Tibial artery (tissue), 4 donors: ENCODE results near the gene PRPF18.
A peak's percentile ranks its signal among the peaks of the same experiment; 100 is the strongest.

Experiments used
- DNase-seq, 2 donors: peaks; one replicate each; pipeline ENCODE4 v3.0.0-alpha.2; 2019
- H3K27ac ChIP-seq, 2 donors: fragments of 200-600 bp; sonication (generic) in 1 of 2; 1 replicate in 1 of 2; 2 replicates in 1 of 2; pipeline ENCODE4 v1.5.1; 2018 to 2019; ENCODE audit warnings: mild to moderate bottlenecking in 1 of 2
- H3K27me3 ChIP-seq, 2 donors: fragments of 200-600 bp; sonication (generic) in 1 of 2; one replicate each; pipeline versions ENCODE4 v1.5.1 to v1.6.0; 2016 to 2019
- H3K36me3 ChIP-seq, 3 donors: fragments of 200-600 bp; sonication (generic) in 2 of 3; one replicate each; pipeline ENCODE4 v1.5.1; 2016 to 2019; ENCODE audit warnings: mild to moderate bottlenecking in 2 of 3
- H3K4me1 ChIP-seq, 4 donors: fragments of 200-600 bp; sonication (generic) in 2 of 4; 1 replicate in 3 of 4; 2 replicates in 1 of 4; pipeline ENCODE4 v1.5.1; 2016 to 2019
- H3K4me3 ChIP-seq, 2 donors: fragments of 200-600 bp; sonication (generic) in 1 of 2; 1 replicate in 1 of 2; 2 replicates in 1 of 2; pipeline ENCODE4 v1.5.1; 2018 to 2019; ENCODE audit warnings: mild to moderate bottlenecking in 2 of 2
- H3K9me3 ChIP-seq, 3 donors: fragments of 200-600 bp; sonication (generic) in 1 of 3; one replicate each; pipeline ENCODE4 v1.5.1; 2016 to 2019
- intact Hi-C: fragments of 100-400 bp; cut with DNase I; formaldehyde crosslinking; loops from one replicate; pipeline ENCODE4 v1.15.0; 2023; ENCODE audit warnings: low total_unique reads
- TF ChIP-seq, protein P1 (sequence below), 2 experiments: fragments of 200-600 bp in 1 of 2; fragments of 450-650 bp in 1 of 2; IDR thresholded peaks; one replicate each; pipeline ENCODE4 v1.5.1; 2017 to 2019; ENCODE audit warnings: antibody characterized with exemption in 2 of 2, mild to moderate bottlenecking in 1 of 2, moderate library complexity in 1 of 2

Gene PRPF18

DNA sequence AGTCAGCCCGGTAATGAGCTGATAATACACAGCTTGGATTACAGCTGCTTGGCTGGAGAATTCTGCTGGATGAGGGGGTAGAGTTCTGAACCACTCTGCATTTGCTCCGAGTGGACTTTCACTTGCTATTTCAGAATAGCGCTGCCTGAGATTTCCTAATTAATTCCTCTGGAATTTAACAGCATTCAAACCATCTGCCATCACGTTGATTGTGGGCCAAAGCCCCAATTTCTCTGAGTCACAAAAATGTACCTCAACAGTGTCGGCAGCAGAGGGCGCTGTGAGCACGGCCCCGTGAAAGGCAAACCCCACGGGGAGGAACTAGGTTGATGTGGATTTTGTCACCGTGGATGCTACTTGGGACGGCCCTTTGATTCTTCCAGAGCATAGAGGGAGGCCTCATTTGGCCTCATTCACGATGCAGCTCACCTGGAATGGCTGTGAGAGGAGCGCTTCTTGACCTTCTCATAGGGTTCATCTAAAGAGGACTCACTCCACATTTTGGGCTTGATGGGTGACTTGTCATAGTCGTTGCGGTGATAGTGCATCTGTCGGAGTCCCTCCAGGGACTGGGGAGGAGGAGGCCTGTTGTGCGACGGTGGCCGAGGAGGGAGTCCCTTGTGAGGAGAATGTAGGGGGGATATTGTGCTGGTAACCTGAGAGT is 73.3 kb downstream of the PRPF18 start:
- Histone ChIP-seq H3K4me3 (no peak overlapping the region), H3K9me3 (no peaks in the 10 kb centered on the region), H3K27ac (peak overlapping the region in 1 of 2 donors; percentile 45), H3K4me1 (peaks cover 0 to 12% (median 0%) of the 10 kb centered on the region in 4 donors), H3K27me3 (no peaks in the 10 kb centered on the region), H3K36me3 (peaks cover 19 to 74% (median 38%) of the 10 kb centered on the region in 3 donors)
- TF ChIP-seq, protein P1, sequence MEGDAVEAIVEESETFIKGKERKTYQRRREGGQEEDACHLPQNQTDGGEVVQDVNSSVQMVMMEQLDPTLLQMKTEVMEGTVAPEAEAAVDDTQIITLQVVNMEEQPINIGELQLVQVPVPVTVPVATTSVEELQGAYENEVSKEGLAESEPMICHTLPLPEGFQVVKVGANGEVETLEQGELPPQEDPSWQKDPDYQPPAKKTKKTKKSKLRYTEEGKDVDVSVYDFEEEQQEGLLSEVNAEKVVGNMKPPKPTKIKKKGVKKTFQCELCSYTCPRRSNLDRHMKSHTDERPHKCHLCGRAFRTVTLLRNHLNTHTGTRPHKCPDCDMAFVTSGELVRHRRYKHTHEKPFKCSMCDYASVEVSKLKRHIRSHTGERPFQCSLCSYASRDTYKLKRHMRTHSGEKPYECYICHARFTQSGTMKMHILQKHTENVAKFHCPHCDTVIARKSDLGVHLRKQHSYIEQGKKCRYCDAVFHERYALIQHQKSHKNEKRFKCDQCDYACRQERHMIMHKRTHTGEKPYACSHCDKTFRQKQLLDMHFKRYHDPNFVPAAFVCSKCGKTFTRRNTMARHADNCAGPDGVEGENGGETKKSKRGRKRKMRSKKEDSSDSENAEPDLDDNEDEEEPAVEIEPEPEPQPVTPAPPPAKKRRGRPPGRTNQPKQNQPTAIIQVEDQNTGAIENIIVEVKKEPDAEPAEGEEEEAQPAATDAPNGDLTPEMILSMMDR (IDR thresholded peaks at IDR 0.05), result peak; percentile 89 to 92
- intact Hi-C loops, result loop anchor here (2.0 to 10.0 kb wide), 2 partner anchors 119 to 435 kb away; no protein-coding TSS in a partner anchor
- DNase-seq, result peak; percentile 55 to 80

GRCh38 chr10:13660551-13660920 is 73.8 kb downstream of the PRPF18 start:
- Histone ChIP-seq H3K36me3 (peaks cover 23 to 74% (median 38%) of the 10 kb centered on the region in 3 donors), H3K4me3 (no peak overlapping the region), H3K27me3 (no peaks in the 10 kb centered on the region), H3K4me1 (peaks cover 0 to 12% (median 0%) of the 10 kb centered on the region in 4 donors), H3K27ac (no peak overlapping the region), H3K9me3 (no peaks in the 10 kb centered on the region)
- intact Hi-C loops, result loop anchor here (2.0 to 10.0 kb wide), 2 partner anchors 118 to 434 kb away; no protein-coding TSS in a partner anchor
- no peak for DNase-seq
- TF ChIP-seq, protein P1 (IDR thresholded peaks at IDR 0.05), result no peak

DNA sequence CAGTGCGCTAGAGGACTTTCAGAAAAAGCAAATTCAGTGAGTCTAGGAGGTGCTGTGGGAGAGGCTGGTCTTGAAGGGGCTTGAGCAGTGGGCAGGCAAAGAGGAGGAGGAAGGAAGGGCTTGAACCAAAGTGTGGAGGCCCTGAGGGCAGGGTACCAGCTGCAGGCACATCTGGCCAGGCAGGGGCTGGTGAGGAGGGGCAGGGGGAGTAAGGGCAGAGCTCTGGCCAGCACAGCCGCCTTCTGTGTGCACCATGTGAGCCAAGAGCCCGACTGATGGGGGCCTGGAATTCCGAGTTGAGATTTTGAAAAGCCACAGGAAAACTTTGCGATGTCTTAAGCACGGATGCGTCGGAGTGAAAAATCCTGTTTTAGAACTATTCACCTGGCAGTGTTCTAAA is 74.5 kb downstream of the PRPF18 start:
- Histone ChIP-seq H3K9me3 (no peaks in the 10 kb centered on the region), H3K4me3 (no peak overlapping the region), H3K36me3 (peaks cover 26 to 75% (median 40%) of the 10 kb centered on the region in 3 donors), H3K27ac (no peak overlapping the region), H3K27me3 (no peaks in the 10 kb centered on the region), H3K4me1 (peaks cover 0 to 12% (median 0%) of the 10 kb centered on the region in 4 donors)
- DNase-seq, result no peak
- TF ChIP-seq, protein P1 (IDR thresholded peaks at IDR 0.05), result no peak
- intact Hi-C loops, result loop anchor here (2.0 to 10.0 kb wide), 2 partner anchors 118 to 434 kb away; no protein-coding TSS in a partner anchor

DNA sequence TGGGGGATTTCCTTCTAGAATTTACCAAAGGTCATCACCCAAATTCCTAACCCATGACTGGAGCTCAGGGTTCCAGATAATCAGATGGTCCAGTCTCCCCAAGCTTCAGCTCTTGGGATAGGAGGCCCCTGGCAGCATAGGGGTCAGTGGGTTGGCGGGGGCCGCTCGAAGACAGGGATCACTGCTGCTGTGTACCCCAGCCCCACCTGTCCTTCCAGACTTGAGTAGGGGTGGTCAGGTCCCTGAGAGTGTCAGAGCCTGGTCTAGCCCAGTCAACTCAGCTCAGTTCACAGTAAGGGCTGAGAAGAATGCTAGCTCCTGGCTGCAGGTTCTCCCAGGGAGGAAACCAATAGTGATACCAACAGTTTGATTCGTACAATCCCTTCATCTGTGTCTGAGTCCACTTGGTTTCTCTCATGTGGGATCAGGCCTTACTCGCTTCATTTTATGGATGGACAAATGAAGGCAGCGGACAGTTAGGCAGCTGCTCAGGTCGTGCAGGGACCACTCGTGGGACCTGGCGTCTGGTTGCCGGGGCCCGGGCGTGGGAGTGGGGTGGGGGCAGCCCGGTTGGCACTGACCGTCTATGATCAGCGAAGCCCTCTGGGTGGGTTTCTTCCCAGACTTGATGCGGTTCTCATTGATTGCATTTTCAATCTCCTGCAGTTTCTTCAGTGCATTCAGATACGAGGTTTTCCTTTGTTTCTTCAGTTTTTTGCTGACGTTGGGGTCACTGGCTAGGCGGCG is 78.9 kb downstream of the PRPF18 start:
- Histone ChIP-seq H3K27me3 (no peaks in the 10 kb centered on the region), H3K4me3 (no peak overlapping the region), H3K4me1 (no peaks in the 10 kb centered on the region), H3K9me3 (no peaks in the 10 kb centered on the region), H3K36me3 (peaks cover 42 to 85% (median 46%) of the 10 kb centered on the region in 3 donors), H3K27ac (no peak overlapping the region)
- DNase-seq, result no peak
- intact Hi-C loops, result loop anchor here (10.0 kb wide), 1 partner anchor 429 kb away; no protein-coding TSS in a partner anchor
- TF ChIP-seq, protein P1 (IDR thresholded peaks at IDR 0.05), result no peak

DNA sequence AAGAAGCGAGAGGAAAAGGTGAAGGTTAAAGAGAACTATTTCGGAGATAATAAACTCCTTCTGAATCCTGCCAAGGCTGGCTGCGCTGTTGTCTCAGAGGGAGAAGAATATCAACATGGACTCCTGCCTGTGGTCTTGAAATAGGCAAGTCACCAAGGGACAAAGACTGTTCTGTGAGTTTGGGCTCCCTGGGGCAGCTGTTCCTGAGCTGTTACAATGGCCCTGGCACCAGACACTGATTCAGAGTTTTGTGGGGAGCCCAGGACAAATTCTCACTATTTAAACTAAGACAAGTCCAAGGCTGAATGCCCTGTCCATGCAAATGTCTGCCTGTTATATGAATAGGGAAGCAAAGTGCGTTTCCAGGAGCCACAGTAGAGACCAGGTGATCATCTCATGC is 81.4 kb downstream of the PRPF18 start:
- Histone ChIP-seq H3K9me3 (no peaks in the 10 kb centered on the region), H3K4me1 (no peaks in the 10 kb centered on the region), H3K27ac (no peak overlapping the region), H3K4me3 (no peak overlapping the region), H3K27me3 (no peaks in the 10 kb centered on the region), H3K36me3 (peaks cover 44 to 79% (median 46%) of the 10 kb centered on the region in 3 donors)
- no peak for DNase-seq
- TF ChIP-seq, protein P1 (IDR thresholded peaks at IDR 0.05), result no peak
- intact Hi-C loops, result loop anchor here (10.0 kb wide), 1 partner anchor 427 kb away; no protein-coding TSS in a partner anchor
